Measurements from ENCODE around the gene C1orf141. TPM values are rescaled to one million over a fixed set of nuclear protein-coding genes. Genes with fewer than 3 reads are reported as not detected.

C1orf141 gene
- total RNA-seq, 4 donors from 2014 or later, result not detected

DNA sequence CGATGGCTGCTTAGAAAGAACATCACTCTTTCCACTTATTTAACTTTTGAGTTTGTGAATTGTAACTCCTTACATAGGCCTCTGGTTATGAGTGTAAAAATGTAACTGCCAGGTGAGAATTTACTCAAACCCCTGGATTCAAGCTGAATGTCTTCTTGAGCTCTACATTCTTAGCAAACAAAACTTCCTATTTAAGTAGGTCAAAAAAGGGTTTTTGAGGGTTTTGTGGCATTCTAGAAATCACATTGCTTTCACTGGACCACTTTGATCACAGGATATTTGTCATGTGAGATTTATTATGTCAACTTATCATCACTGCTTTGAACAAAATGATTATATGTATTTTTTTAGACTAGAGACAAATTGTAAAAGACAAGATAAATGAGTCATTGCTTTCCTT, 37.2 kb upstream of the C1orf141 start:
- Histone ChIP-seq H3K4me3 (no peak overlapping the region), H3K36me3 (no peaks in the 10 kb centered on the region), H3K27me3 (no peaks in the 10 kb centered on the region), H3K9me3 (no peaks in the 10 kb centered on the region), H3K4me1 (no peaks in the 10 kb centered on the region), H3K27ac (no peak overlapping the region)
- in situ Hi-C loops (cut with MboI; ENCODE audit: low pct_ligation_motif_present in 1 of 4, low pct_unique_long_range_greater_than_20kb in 1 of 4, low sequenced_read_pairs in 3 of 4), result no loop called here
- TF ChIP-seq, protein P1, sequence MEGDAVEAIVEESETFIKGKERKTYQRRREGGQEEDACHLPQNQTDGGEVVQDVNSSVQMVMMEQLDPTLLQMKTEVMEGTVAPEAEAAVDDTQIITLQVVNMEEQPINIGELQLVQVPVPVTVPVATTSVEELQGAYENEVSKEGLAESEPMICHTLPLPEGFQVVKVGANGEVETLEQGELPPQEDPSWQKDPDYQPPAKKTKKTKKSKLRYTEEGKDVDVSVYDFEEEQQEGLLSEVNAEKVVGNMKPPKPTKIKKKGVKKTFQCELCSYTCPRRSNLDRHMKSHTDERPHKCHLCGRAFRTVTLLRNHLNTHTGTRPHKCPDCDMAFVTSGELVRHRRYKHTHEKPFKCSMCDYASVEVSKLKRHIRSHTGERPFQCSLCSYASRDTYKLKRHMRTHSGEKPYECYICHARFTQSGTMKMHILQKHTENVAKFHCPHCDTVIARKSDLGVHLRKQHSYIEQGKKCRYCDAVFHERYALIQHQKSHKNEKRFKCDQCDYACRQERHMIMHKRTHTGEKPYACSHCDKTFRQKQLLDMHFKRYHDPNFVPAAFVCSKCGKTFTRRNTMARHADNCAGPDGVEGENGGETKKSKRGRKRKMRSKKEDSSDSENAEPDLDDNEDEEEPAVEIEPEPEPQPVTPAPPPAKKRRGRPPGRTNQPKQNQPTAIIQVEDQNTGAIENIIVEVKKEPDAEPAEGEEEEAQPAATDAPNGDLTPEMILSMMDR (IDR thresholded peaks at IDR 0.05), result no peak
- no peak for DNase-seq
- WGBS, 2 donors (ENCODE audit: low coverage in 1 of 2), result 73% methylated on average over 1 of the region's 1 CpG; no CpG with 5 or more reads in 1 of the 2 donors
- intact Hi-C loops (cut with DNase I; ENCODE audit: low total_unique reads), result no loop called here

DNA sequence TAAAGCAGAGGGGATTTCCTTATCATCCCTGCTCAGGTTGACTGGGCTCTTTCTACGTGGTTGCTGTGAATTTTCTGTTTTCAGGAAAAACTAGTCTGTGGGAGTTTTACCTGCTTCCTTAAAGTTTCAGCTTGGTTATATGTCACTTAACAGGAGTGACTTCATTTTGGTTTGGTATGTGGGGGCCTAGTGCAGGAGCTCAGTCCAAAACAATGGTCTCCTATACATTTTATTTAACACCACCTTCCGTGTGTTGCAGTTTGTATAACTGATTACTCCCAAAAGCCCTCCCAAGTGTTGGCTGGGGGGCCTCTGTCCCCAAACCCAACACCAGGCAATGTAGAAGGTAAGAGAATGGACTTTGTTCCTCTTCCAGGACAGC, 36.8 kb upstream of the C1orf141 start:
- TF ChIP-seq, protein P1 (IDR thresholded peaks at IDR 0.05), result no peak
- TF ChIP-seq EP300 (IDR thresholded peaks at IDR 0.05; ENCODE audit: low read depth) (no peak), POLR2AphosphoS5 (IDR thresholded peaks at IDR 0.05) (no peak), POLR2A (IDR thresholded peaks at IDR 0.05) (no peak)
- 66 to 78% methylated on average over 2 of the region's 2 CpGs for WGBS, 2 donors (ENCODE audit: low coverage in 1 of 2)
- Histone ChIP-seq H3K4me1 (no peaks in the 10 kb centered on the region), H3K27ac (no peak overlapping the region), H3K4me3 (no peak overlapping the region), H3K36me3 (no peaks in the 10 kb centered on the region), H3K9me3 (no peaks in the 10 kb centered on the region), H3K27me3 (no peaks in the 10 kb centered on the region)
- DNase-seq, result no peak
- in situ Hi-C loops (cut with MboI; ENCODE audit: low pct_ligation_motif_present in 1 of 4, low pct_unique_long_range_greater_than_20kb in 1 of 4, low sequenced_read_pairs in 3 of 4), result no loop called here
- intact Hi-C loops (cut with DNase I; ENCODE audit: low total_unique reads), result no loop called here

DNA sequence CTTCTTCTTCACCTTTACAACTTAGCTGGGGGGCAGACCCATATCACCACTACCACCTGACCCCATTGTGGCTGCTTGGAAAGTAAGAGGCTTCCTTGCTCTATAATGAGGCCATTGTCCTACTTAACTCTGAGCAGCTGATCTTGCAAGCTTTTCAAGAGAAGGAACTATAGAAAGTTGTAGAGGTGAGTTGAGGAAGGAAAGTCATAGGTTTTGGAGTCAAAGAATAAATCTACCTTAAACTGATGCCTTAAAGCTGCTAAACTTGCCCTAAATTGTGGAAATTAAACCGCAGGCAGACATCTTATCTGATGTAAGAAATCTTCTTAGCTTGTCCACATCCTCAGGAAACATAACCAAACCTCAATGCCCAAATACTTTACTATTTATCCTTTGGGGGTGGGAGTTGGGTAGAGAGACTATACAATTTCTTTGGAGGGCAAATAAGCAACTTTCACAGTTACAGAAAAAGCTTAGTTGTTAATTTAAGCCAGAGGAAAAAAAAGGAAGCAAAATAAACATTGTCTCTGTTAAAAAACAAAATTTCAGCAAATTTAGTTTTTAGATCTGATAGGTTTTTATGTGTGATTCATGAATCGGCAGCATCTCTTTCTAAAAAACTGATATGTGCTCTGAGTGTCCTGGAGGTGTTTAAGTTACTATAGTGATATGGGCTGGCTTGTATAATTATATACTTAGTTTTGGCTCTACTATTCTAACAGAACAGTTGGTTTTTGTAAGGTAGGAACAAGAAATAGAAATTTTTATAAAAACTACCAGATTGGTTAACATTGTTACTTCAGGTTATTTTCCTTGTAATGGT, 36.2 kb upstream of the C1orf141 start:
- no peaks in the 10 kb centered on the region for H3K4me1 ChIP-seq
- TF ChIP-seq POLR2AphosphoS5 (IDR thresholded peaks at IDR 0.05) (no peak), POLR2A (IDR thresholded peaks at IDR 0.05) (no peak), EP300 (IDR thresholded peaks at IDR 0.05; ENCODE audit: low read depth) (no peak)
- TF ChIP-seq, protein P1 (IDR thresholded peaks at IDR 0.05), result no peak
- intact Hi-C loops (cut with DNase I; ENCODE audit: low total_unique reads), result no loop called here
- DNase-seq, result no peak
- WGBS, 2 donors (ENCODE audit: low coverage in 1 of 2), result 68 to 71% methylated on average over 2 of the region's 2 CpGs
- no peak overlapping the region for H3K4me3 ChIP-seq
- H3K9me3 ChIP-seq, result no peaks in the 10 kb centered on the region
- H3K27ac ChIP-seq, result no peak overlapping the region
- H3K36me3 ChIP-seq, result no peaks in the 10 kb centered on the region
- H3K27me3 ChIP-seq, result no peaks in the 10 kb centered on the region
- in situ Hi-C loops (cut with MboI; ENCODE audit: low pct_ligation_motif_present in 1 of 4, low pct_unique_long_range_greater_than_20kb in 1 of 4, low sequenced_read_pairs in 3 of 4), result no loop called here

DNA sequence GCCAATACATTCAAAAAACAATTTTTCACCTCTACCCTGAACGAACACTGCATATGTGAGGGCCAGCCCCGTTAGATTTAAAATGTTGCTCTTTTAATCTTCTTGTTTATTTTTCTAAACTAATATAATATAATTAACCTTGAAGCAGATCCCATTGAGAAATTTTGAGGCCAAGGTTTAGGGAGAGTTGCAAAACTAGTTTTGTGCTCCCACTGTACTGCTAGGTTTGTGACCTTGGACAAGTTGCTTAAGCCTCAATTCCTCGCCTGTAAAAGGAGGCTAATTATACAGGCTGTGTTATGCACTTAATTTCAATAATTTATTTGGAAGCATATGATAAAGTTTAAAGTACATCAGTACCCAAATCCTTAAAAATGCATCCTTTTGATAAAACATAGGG, 35.2 kb upstream of the C1orf141 start:
- intact Hi-C loops (cut with DNase I; ENCODE audit: low total_unique reads) (no loop called here), in situ Hi-C loops (cut with MboI; ENCODE audit: low pct_ligation_motif_present in 1 of 4, low pct_unique_long_range_greater_than_20kb in 1 of 4, low sequenced_read_pairs in 3 of 4) (no loop called here)
- no peaks in the 10 kb centered on the region for H3K9me3 ChIP-seq
- TF ChIP-seq, protein P1 (IDR thresholded peaks at IDR 0.05), result no peak
- TF ChIP-seq POLR2A (IDR thresholded peaks at IDR 0.05), result no peak
- TF ChIP-seq POLR2AphosphoS5 (IDR thresholded peaks at IDR 0.05), result no peak
- TF ChIP-seq EP300 (IDR thresholded peaks at IDR 0.05; ENCODE audit: low read depth), result no peak
- H3K27ac ChIP-seq, result no peak overlapping the region
- H3K27me3 ChIP-seq, result no peaks in the 10 kb centered on the region
- 35 to 65% methylated on average over 3 of the region's 3 CpGs for WGBS, 2 donors (ENCODE audit: low coverage in 1 of 2)
- H3K36me3 ChIP-seq, result no peaks in the 10 kb centered on the region
- no peak for DNase-seq
- no peaks in the 10 kb centered on the region for H3K4me1 ChIP-seq
- H3K4me3 ChIP-seq, result no peak overlapping the region

All from transverse colon (tissue), 4 donors.